Adrenal gland (tissue), 12 donors: Measurements from ENCODE around the gene UBE2G1. TPM values are rescaled to one million over a fixed set of nuclear protein-coding genes. Genes with fewer than 3 reads are reported as not detected.

ENCODE experiments used
- DNase-seq, 7 donors: peaks; one replicate each; pipeline ENCODE4 v3.0.0-alpha.2; 2019 to 2020
- H3K27ac ChIP-seq, 5 donors: fragments of 200-600 bp; sonication (generic) in 4 of 5; 1 replicate in 3 of 5; 2 replicates in 2 of 5; pipeline versions ENCODE4 v1.5.1 to v1.8.0; 2016 to 2020; ENCODE audit warnings: mild to moderate bottlenecking in 1 of 5
- H3K27me3 ChIP-seq: fragments of 200-600 bp; 2 replicates; pipeline ENCODE4 v1.8.0; 2021
- H3K36me3 ChIP-seq, 2 donors: fragments of 200-600 bp; replicated peaks in 1 of 2; 1 replicate in 1 of 2; 2 replicates in 1 of 2; pipeline versions ENCODE4 v1.5.1 to v1.8.0; 2018 to 2022
- H3K4me1 ChIP-seq, 2 donors: fragments of 200-600 bp; replicated peaks in 1 of 2; 1 replicate in 1 of 2; 2 replicates in 1 of 2; pipeline versions ENCODE4 v1.5.1 to v1.8.0; 2018 to 2021
- H3K4me3 ChIP-seq, 4 donors: fragments of 200-600 bp; sonication (generic) in 3 of 4; one replicate each; pipeline ENCODE4 v1.5.1; 2016 to 2018
- H3K9me3 ChIP-seq, 3 donors: fragments of 200-600 bp; sonication (generic) in 1 of 3; replicated peaks in 1 of 3; 1 replicate in 2 of 3; 2 replicates in 1 of 3; pipeline versions ENCODE4 v1.5.1 to v1.8.0; 2016 to 2021
- CTCF ChIP-seq, 6 experiments: fragments of 450-650 bp in 4 of 6; fragments of 200-600 bp in 2 of 6; sonication (generic) in 1 of 6; IDR thresholded peaks; 1 replicate in 5 of 6; 2 replicates in 1 of 6; pipeline versions ENCODE4 v1.5.1 to v1.8.0; 2016 to 2021; ENCODE audit warnings: antibody characterized with exemption in 6 of 6, mild to moderate bottlenecking in 2 of 6, moderate library complexity in 1 of 6
- POLR2A ChIP-seq, 2 donors: fragments of 450-650 bp; IDR thresholded peaks; one replicate each; pipeline ENCODE4 v1.6.1; 2017; ENCODE audit warnings: antibody characterized with exemption in 2 of 2, mild to moderate bottlenecking in 2 of 2, moderate library complexity in 1 of 2
- WGBS, 4 donors: extraction: QIAGEN DNeasy Blood & Tissue Kit in 2 of 4; methylation state at CpG; one replicate each; pipeline versions ENCODE4 v1.1.5 to v1.1.7; 2013 to 2017; 5-methylcytosine and 5-hydroxymethylcytosine counted together
- intact Hi-C, 2 donors: fragments of 100-400 bp; cut with DNase I; formaldehyde crosslinking; loops; one replicate each; pipeline versions ENCODE4 v1.14.1 to v1.15.0; 2022 to 2023
- polyA plus RNA-seq, 3 donors: library from polyadenylated mRNA; stranded (reverse); fragments of 200-250 nt in 2 of 3; fragments of 350-450 nt in 1 of 3; fragmentation: Illumina TruSeq in 1 of 3; extraction: RNeasy Lipid Tissue Mini Kit (QIAGEN cat#74804) in 1 of 3; gene quantifications; one replicate each; pipeline ENCODE4 v1.2.3, GENCODE V29; 2013 to 2014
- total RNA-seq, 9 donors: library from RNA; depleted of rRNA in 4 of 9; stranded (reverse); fragments of >200 nt in 4 of 9; fragments of 120-200 nt in 1 of 9; fragmentation: NEBNext Ultra II Directional in 1 of 9; extraction: Animal tissue kit (Norgen Biotek cat#: 25700) in 1 of 9; gene quantifications; one replicate each; pipeline versions ENCODE4 v1.1.0 to v1.2.4, GENCODE V29; 2013 to 2023
- donor health status: healthy with polysubstance abuse.
- donor health status: Bipolar disorder and iron deficiency.
- donor health status: DM: yes; HTN: yes; CAD: no.
- donor health status: DM: no; HTN: no; CAD: no.
- donor health status: DM: no; HTN: no; CAD: no.
- donor health status: DM: yes; HTN: yes; CAD: no.

UBE2G1 gene
- total and polyA plus RNA-seq, 12 donors: 7.6 to 63.6 (median 54.7) TPM

GRCh38 chr17:4246674-4247073, 119.8 kb downstream of the UBE2G1 start:
- no peak overlapping the region for H3K27ac ChIP-seq
- no peak overlapping the region for H3K4me3 ChIP-seq
- peaks cover 18 to 33% of the 10 kb centered on the region in 2 donors for H3K4me1 ChIP-seq
- no peaks in the 10 kb centered on the region for H3K27me3 ChIP-seq
- TF ChIP-seq POLR2A (IDR thresholded peaks at IDR 0.05): no peak
- no peak for TF ChIP-seq CTCF (IDR thresholded peaks at IDR 0.05)
- peaks cover 0 to 6% of the 10 kb centered on the region in 2 donors for H3K36me3 ChIP-seq
- DNase-seq: no peak
- WGBS, 4 donors: 90 to 98% (median 94%) methylated on average over 5 of the region's 5 CpGs
- H3K9me3 ChIP-seq: no peaks in the 10 kb centered on the region
- intact Hi-C loops: no loop called here

GRCh38 chr17:4241535-4241934, 124.9 kb downstream of the UBE2G1 start:
- WGBS, 4 donors: 89 to 97% (median 96%) methylated on average over 11 of the region's 11 CpGs
- H3K27ac ChIP-seq: no peak overlapping the region
- no peak for TF ChIP-seq POLR2A (IDR thresholded peaks at IDR 0.05)
- no peak for TF ChIP-seq CTCF (IDR thresholded peaks at IDR 0.05)
- H3K9me3 ChIP-seq: no peaks in the 10 kb centered on the region
- intact Hi-C loops: no loop called here
- H3K36me3 ChIP-seq: peaks cover 0 to 32% of the 10 kb centered on the region in 2 donors
- H3K4me1 ChIP-seq: no peaks in the 10 kb centered on the region
- H3K4me3 ChIP-seq: no peak overlapping the region
- no peaks in the 10 kb centered on the region for H3K27me3 ChIP-seq
- DNase-seq: no peak

GRCh38 chr17:4236456-4236855, 130.0 kb downstream of the UBE2G1 start:
- no peak overlapping the region for H3K4me3 ChIP-seq
- intact Hi-C loops: no loop called here
- no peaks in the 10 kb centered on the region for H3K27me3 ChIP-seq
- peaks cover 0 to 48% of the 10 kb centered on the region in 2 donors for H3K36me3 ChIP-seq
- H3K4me1 ChIP-seq: peaks cover 5 to 8% of the 10 kb centered on the region in 2 donors
- H3K27ac ChIP-seq: no peak overlapping the region
- TF ChIP-seq POLR2A (IDR thresholded peaks at IDR 0.05): no peak
- TF ChIP-seq CTCF (IDR thresholded peaks at IDR 0.05): no peak
- DNase-seq: no peak
- no peaks in the 10 kb centered on the region for H3K9me3 ChIP-seq
- WGBS, 4 donors: 27 to 42% (median 36%) methylated on average over 3 of the region's 3 CpGs

- H3K27ac ChIP-seq: no peak overlapping the region
- peaks cover 0 to 48% of the 10 kb centered on the region in 2 donors for H3K36me3 ChIP-seq
- H3K4me1 ChIP-seq: peaks cover 12 to 16% of the 10 kb centered on the region in 2 donors
- DNase-seq: no peak
- no peak overlapping the region for H3K4me3 ChIP-seq
- no peaks in the 10 kb centered on the region for H3K27me3 ChIP-seq
- no peak for TF ChIP-seq POLR2A (IDR thresholded peaks at IDR 0.05)
- TF ChIP-seq CTCF (IDR thresholded peaks at IDR 0.05): no peak
- intact Hi-C loops: no loop called here
- 93 to 95% (median 94%) methylated on average over 8 of the region's 8 CpGs for WGBS, 4 donors
- no peaks in the 10 kb centered on the region for H3K9me3 ChIP-seq
Observed at GRCh38 chr17:4235372-4236279, 130.8 kb downstream of the UBE2G1 start.
